ENCODE measurements around the gene TMEM198. TPM values are rescaled to one million over a fixed set of nuclear protein-coding genes. Genes with fewer than 3 reads are reported as not detected.
A peak's percentile ranks its signal among the peaks of the same experiment; 100 is the strongest.

The TMEM198 gene
- total RNA-seq, 1 experiment from 2014 or later: 1.1 TPM

DNA sequence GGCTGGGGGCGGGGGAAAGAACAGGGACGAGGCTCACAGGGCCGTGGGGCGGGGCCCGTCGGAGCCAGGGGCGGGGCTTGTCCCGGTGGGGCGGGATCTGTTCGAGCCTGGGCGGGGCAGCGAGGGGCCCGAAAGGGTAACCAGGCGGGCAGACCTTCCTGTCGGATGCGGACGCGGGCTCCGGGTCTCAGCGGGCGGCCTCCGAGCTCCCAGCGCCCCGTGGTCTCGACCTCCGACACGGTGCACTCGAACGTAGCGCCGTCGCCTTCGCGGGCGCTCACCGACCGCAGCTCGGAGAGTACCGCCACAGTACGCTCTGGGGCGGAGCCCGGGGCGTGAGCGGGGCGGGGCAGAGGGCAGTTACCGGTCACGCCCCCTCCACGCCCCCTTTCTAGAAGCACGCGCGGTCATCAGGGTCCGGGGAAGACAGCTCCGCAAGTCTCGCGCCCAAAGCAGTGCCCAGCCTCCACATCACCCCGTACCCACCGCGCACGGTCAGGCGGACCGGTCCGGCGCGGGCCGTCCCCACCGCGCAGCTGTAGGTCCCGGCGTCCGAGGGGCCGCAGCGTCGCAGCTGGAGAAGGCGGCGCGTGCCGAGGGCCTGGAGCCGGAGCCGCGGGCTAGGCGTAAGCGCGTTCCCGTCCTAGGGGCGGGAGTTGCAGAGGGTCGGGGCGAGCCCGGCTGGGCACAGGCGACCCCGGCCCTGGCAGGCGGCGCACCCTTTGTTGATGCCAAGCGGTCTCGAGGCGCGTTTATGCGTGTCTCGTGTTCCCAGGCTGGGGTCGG is 8.7 kb downstream of the TMEM198 start:
- Histone ChIP-seq H3K27ac (ENCODE audit: low read length) (no peak overlapping the region), H3K9me2 (replicated peaks; ENCODE audit: low read length) (no peaks in the 10 kb centered on the region), H3K4me3 (ENCODE audit: low read length) (peak overlapping the region; percentile 72), H3F3A (ENCODE audit: low read length, unreplicated experiment) (no peaks in the 10 kb centered on the region), H3K9me3 (ENCODE audit: low read length) (no peaks in the 10 kb centered on the region), H3K27me3 (ENCODE audit: low read length) (no peaks in the 10 kb centered on the region), H3K36me3 (ENCODE audit: low read depth, low read length) (no peaks in the 10 kb centered on the region), H2AFZ (ENCODE audit: low read length) (peak overlapping the region; percentile 86), H4K20me1 (ENCODE audit: low read length) (no peaks in the 10 kb centered on the region), H3K79me2 (ENCODE audit: low read length) (no peaks in the 10 kb centered on the region), H3K4me1 (ENCODE audit: insufficient read depth, low read length) (peaks cover 9% of the 10 kb centered on the region), H3K4me2 (ENCODE audit: low read length) (peak overlapping the region; percentile 93), H3K9ac (ENCODE audit: low read length) (peak overlapping the region; percentile 5; the same call in 1 of the 2 replicates)
- TF ChIP-seq EZH2phosphoT487 (IDR thresholded peaks at IDR 0.05; ENCODE audit: borderline replicate concordance, low read length) (no peak), EZH2 (IDR thresholded peaks at IDR 0.05; ENCODE audit: low read length, unreplicated experiment) (no peak)
- TF ChIP-seq, protein P1, sequence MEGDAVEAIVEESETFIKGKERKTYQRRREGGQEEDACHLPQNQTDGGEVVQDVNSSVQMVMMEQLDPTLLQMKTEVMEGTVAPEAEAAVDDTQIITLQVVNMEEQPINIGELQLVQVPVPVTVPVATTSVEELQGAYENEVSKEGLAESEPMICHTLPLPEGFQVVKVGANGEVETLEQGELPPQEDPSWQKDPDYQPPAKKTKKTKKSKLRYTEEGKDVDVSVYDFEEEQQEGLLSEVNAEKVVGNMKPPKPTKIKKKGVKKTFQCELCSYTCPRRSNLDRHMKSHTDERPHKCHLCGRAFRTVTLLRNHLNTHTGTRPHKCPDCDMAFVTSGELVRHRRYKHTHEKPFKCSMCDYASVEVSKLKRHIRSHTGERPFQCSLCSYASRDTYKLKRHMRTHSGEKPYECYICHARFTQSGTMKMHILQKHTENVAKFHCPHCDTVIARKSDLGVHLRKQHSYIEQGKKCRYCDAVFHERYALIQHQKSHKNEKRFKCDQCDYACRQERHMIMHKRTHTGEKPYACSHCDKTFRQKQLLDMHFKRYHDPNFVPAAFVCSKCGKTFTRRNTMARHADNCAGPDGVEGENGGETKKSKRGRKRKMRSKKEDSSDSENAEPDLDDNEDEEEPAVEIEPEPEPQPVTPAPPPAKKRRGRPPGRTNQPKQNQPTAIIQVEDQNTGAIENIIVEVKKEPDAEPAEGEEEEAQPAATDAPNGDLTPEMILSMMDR (conservative IDR thresholded peaks at IDR 0.05; ENCODE audit: low read depth, low read length): no peak
- DNase-seq (peak; percentile 83), ATAC-seq (peak; percentile 88)
- ChIA-PET CTCF (interaction anchor here (0.5 kb wide), 2 partner anchors 11 to 506 kb away, joined by 3 to 7 read pairs; no protein-coding TSS in a partner anchor), POLR2A (ENCODE audit: unreplicated experiment) (no interaction called here)
- intact Hi-C loops (cut with micrococcal nuclease): no loop called here
- BruUV-seq (replicated peaks): no TSS peak

DNA sequence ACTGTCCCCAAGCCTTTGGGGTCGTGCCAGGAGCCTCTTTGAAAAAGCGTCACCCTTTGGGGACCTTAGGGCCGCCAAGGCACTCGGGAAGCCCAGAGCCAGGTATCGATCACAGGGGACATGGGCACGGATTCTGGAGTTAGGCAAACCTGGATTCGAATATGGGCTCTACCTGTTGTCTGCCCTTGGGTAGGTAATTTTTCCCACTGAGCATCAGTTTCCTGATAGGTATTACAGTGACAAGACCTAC is 9.3 kb downstream of the TMEM198 start:
- Histone ChIP-seq H3K27me3 (ENCODE audit: low read length) (no peaks in the 10 kb centered on the region), H3K4me3 (ENCODE audit: low read length) (peak overlapping the region; percentile 72), H2AFZ (ENCODE audit: low read length) (peak overlapping the region; percentile 86), H3K9me2 (replicated peaks; ENCODE audit: low read length) (no peaks in the 10 kb centered on the region), H3K9me3 (ENCODE audit: low read length) (no peaks in the 10 kb centered on the region), H3K79me2 (ENCODE audit: low read length) (no peaks in the 10 kb centered on the region), H3K9ac (ENCODE audit: low read length) (no peak overlapping the region), H3K4me1 (ENCODE audit: insufficient read depth, low read length) (peaks cover 9% of the 10 kb centered on the region), H3K27ac (ENCODE audit: low read length) (no peak overlapping the region), H3K4me2 (ENCODE audit: low read length) (peak overlapping the region; percentile 93), H3F3A (ENCODE audit: low read length, unreplicated experiment) (no peaks in the 10 kb centered on the region), H3K36me3 (ENCODE audit: low read depth, low read length) (no peaks in the 10 kb centered on the region), H4K20me1 (ENCODE audit: low read length) (no peaks in the 10 kb centered on the region)
- intact Hi-C loops (cut with micrococcal nuclease): no loop called here
- no peak for ATAC-seq
- no peak for TF ChIP-seq EZH2phosphoT487 (IDR thresholded peaks at IDR 0.05; ENCODE audit: borderline replicate concordance, low read length)
- TF ChIP-seq EZH2 (IDR thresholded peaks at IDR 0.05; ENCODE audit: low read length, unreplicated experiment): no peak
- TF ChIP-seq, protein P1 (conservative IDR thresholded peaks at IDR 0.05; ENCODE audit: low read depth, low read length): no peak
- no TSS peak for BruUV-seq (replicated peaks)
- CTCF ChIA-PET: interaction anchor here (0.5 kb wide), 2 partner anchors 11 to 506 kb away, joined by 3 to 7 read pairs; no protein-coding TSS in a partner anchor
- POLR2A ChIA-PET (ENCODE audit: unreplicated experiment): no interaction called here
- DNase-seq: no peak

DNA sequence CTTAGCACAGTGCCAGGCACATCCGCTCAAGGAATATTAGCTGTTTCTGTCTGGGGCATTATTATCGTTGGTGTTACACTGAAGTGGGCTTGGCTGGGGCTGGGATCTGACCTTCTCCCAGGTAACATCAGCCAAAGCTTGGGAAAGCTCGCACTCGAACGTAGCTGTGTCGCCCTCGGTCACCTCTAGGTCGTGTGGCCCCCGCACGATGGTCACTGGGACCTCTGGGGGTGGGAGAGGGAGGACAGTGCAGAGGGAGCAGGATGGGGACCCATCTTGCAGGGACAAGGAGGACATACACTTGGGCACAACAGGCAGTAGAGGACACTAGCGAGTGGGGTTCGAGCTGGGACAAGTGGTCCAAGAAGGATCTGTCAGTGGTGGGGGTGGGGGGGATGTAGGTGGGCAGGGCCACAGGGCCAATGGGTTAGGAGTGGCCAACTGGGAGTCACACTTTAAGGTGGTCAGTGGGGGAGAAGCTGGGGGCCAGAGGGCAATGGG is 9.7 kb downstream of the TMEM198 start:
- TF ChIP-seq, protein P1 (conservative IDR thresholded peaks at IDR 0.05; ENCODE audit: low read depth, low read length): no peak
- no peak for TF ChIP-seq EZH2phosphoT487 (IDR thresholded peaks at IDR 0.05; ENCODE audit: borderline replicate concordance, low read length)
- no peak for TF ChIP-seq EZH2 (IDR thresholded peaks at IDR 0.05; ENCODE audit: low read length, unreplicated experiment)
- no peak overlapping the region for H3K27ac ChIP-seq (ENCODE audit: low read length)
- intact Hi-C loops (cut with micrococcal nuclease): no loop called here
- no peak overlapping the region for H3K9ac ChIP-seq (ENCODE audit: low read length)
- H3K9me2 ChIP-seq (replicated peaks; ENCODE audit: low read length): no peaks in the 10 kb centered on the region
- DNase-seq (no peak), ATAC-seq (no peak)
- no peaks in the 10 kb centered on the region for H3F3A ChIP-seq (ENCODE audit: low read length, unreplicated experiment)
- H2AFZ ChIP-seq (ENCODE audit: low read length): no peak overlapping the region
- ChIA-PET CTCF (no interaction called here), POLR2A (ENCODE audit: unreplicated experiment) (no interaction called here)
- H3K4me3 ChIP-seq (ENCODE audit: low read length): no peak overlapping the region; the same call in 1 of the 2 replicates
- BruUV-seq (replicated peaks): no TSS peak
- H3K4me2 ChIP-seq (ENCODE audit: low read length): peak overlapping the region; percentile 93
- no peaks in the 10 kb centered on the region for H3K79me2 ChIP-seq (ENCODE audit: low read length)
- no peaks in the 10 kb centered on the region for H3K9me3 ChIP-seq (ENCODE audit: low read length)
- H3K27me3 ChIP-seq (ENCODE audit: low read length): no peaks in the 10 kb centered on the region
- no peaks in the 10 kb centered on the region for H4K20me1 ChIP-seq (ENCODE audit: low read length)
- H3K4me1 ChIP-seq (ENCODE audit: insufficient read depth, low read length): peaks cover 9% of the 10 kb centered on the region
- no peaks in the 10 kb centered on the region for H3K36me3 ChIP-seq (ENCODE audit: low read depth, low read length)

All from PC-3 (cell line).